ENCODE data around the gene FARP1.

Gene FARP1

GRCh38 chr13:98142380-98143156 lies at the start of gene FARP1:
Gene FARP1, plus strand, starts transcription at chr13:98143094. Its CDS starts 70,149 bp downstream, at chr13:98213243.
- DNase-seq = peak; percentile 43

GRCh38 chr13:98094678-98095266 lies 48.1 kb upstream of the FARP1 start:
- DNase-seq = no peak

- no peak for DNase-seq
Measured at GRCh38 chr13:98096059-98096458, 46.8 kb upstream of the FARP1 start.

GRCh38 chr13:98097749-98098148 lies 45.1 kb upstream of the FARP1 start:
- no peak for DNase-seq

- no peak for DNase-seq
Measured at GRCh38 chr13:98098516-98098915, 44.4 kb upstream of the FARP1 start.

- DNase-seq = no peak
Measured at GRCh38 chr13:98099627-98100026, 43.3 kb upstream of the FARP1 start.

- no peak for DNase-seq
Measured at GRCh38 chr13:98100481-98100880, 42.4 kb upstream of the FARP1 start.

GRCh38 chr13:98103531-98103930 lies 39.4 kb upstream of the FARP1 start:
- no peak for DNase-seq

GRCh38 chr13:98103942-98104880 lies 38.7 kb upstream of the FARP1 start:
- no peak for DNase-seq

GRCh38 chr13:98105929-98106336 lies 37.0 kb upstream of the FARP1 start:
- peak; percentile 83 for DNase-seq

- no peak for DNase-seq
Measured at GRCh38 chr13:98108341-98108740, 34.6 kb upstream of the FARP1 start.

- no peak for DNase-seq
Measured at GRCh38 chr13:98109226-98109853, 33.6 kb upstream of the FARP1 start.

GRCh38 chr13:98110749-98111148 lies 32.1 kb upstream of the FARP1 start:
- no peak for DNase-seq

- DNase-seq = no peak
Measured at GRCh38 chr13:98111168-98112098, 31.5 kb upstream of the FARP1 start.

- DNase-seq = no peak
Measured at GRCh38 chr13:98112456-98112855, 30.4 kb upstream of the FARP1 start.

- no peak for DNase-seq
Measured at GRCh38 chr13:98118865-98119264, 24.0 kb upstream of the FARP1 start.

GRCh38 chr13:98123176-98123575 lies 19.7 kb upstream of the FARP1 start:
- DNase-seq = no peak

GRCh38 chr13:98129059-98129746 lies 13.7 kb upstream of the FARP1 start:
- no peak for DNase-seq

- peak; percentile 82 for DNase-seq
Measured at GRCh38 chr13:98133946-98134345, 8.9 kb upstream of the FARP1 start.

GRCh38 chr13:98134901-98135300 lies 8.0 kb upstream of the FARP1 start:
- DNase-seq = no peak

GRCh38 chr13:98141091-98141490 lies 1.8 kb upstream of the FARP1 start:
- no peak for DNase-seq
